Colonic mucosa (tissue), 4 donors: ENCODE data around the gene TMEM91. TPM values are rescaled to one million over a fixed set of nuclear protein-coding genes. Genes with fewer than 3 reads are reported as not detected.

ENCODE experiments used
- DNase-seq: peaks from one replicate; pipeline ENCODE4 v3.0.0-alpha.2; 2020
- H3K27ac ChIP-seq: fragments of 200-600 bp; one replicate; pipeline ENCODE4 v1.8.0; 2021
- H3K27me3 ChIP-seq: fragments of 200-600 bp; one replicate; pipeline ENCODE4 v1.8.0; 2021
- H3K36me3 ChIP-seq: fragments of 200-600 bp; one replicate; pipeline ENCODE4 v1.8.0; 2021
- H3K4me1 ChIP-seq: fragments of 200-600 bp; one replicate; pipeline ENCODE4 v1.8.0; 2021; ENCODE audit warnings: mild to moderate bottlenecking
- H3K4me3 ChIP-seq: fragments of 200-600 bp; one replicate; pipeline ENCODE4 v1.8.0; 2021
- H3K9ac ChIP-seq, 2 donors: one replicate each; pipeline ENCODE4 v1.7.0; 2013; ENCODE audit warnings: control low read depth in 2 of 2, low read depth in 2 of 2, low read length in 2 of 2
- H3K9me3 ChIP-seq: fragments of 200-600 bp; one replicate; pipeline ENCODE4 v1.8.0; 2021
- intact Hi-C: fragments of 100-400 bp; cut with DNase I; formaldehyde crosslinking; loops from one replicate; pipeline ENCODE4 v1.14.1; 2022
- total RNA-seq, 2 donors: library from RNA; stranded (reverse); fragmentation: NEBNext Ultra II Directional in 1 of 2; extraction: Animal tissue kit (Norgen Biotek cat#: 25700) in 1 of 2; gene quantifications; one replicate each; pipeline ENCODE4 v1.2.1, GENCODE V29; 2021
- TF ChIP-seq, protein P1 (sequence below): fragments of 200-600 bp; IDR thresholded peaks from one replicate; pipeline ENCODE4 v1.8.0; 2022; ENCODE audit warnings: antibody characterized with exemption, mild to moderate bottlenecking
- donor health status: healthy.
- donor health status: DM: no; HTN: no; CAD: no.
- donor health status: DM: no; HTN: no; CAD: no.

The TMEM91 gene
- total RNA-seq, 2 donors from 2014 or later = 2.0 to 3.6 TPM

- Histone ChIP-seq H3K27ac (peak overlapping the region; percentile 25), H3K36me3 (no peaks in the 10 kb centered on the region), H3K9me3 (no peaks in the 10 kb centered on the region), H3K27me3 (no peaks in the 10 kb centered on the region), H3K9ac (no peak overlapping the region), H3K4me1 (no peaks in the 10 kb centered on the region), H3K4me3 (no peak overlapping the region)
- TF ChIP-seq, protein P1, sequence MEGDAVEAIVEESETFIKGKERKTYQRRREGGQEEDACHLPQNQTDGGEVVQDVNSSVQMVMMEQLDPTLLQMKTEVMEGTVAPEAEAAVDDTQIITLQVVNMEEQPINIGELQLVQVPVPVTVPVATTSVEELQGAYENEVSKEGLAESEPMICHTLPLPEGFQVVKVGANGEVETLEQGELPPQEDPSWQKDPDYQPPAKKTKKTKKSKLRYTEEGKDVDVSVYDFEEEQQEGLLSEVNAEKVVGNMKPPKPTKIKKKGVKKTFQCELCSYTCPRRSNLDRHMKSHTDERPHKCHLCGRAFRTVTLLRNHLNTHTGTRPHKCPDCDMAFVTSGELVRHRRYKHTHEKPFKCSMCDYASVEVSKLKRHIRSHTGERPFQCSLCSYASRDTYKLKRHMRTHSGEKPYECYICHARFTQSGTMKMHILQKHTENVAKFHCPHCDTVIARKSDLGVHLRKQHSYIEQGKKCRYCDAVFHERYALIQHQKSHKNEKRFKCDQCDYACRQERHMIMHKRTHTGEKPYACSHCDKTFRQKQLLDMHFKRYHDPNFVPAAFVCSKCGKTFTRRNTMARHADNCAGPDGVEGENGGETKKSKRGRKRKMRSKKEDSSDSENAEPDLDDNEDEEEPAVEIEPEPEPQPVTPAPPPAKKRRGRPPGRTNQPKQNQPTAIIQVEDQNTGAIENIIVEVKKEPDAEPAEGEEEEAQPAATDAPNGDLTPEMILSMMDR = no peak
- intact Hi-C loops = no loop called here
- DNase-seq = peak; percentile 55
Measured at GRCh38 chr19:41409288-41409687, 33.0 kb downstream of the TMEM91 start.

- TF ChIP-seq, protein P1 = no peak
- no peak overlapping the region for H3K4me3 ChIP-seq
- no peaks in the 10 kb centered on the region for H3K4me1 ChIP-seq
- DNase-seq = no peak
- no peak overlapping the region for H3K9ac ChIP-seq
- no peaks in the 10 kb centered on the region for H3K36me3 ChIP-seq
- H3K27me3 ChIP-seq = no peaks in the 10 kb centered on the region
- no peaks in the 10 kb centered on the region for H3K9me3 ChIP-seq
- intact Hi-C loops = no loop called here
- H3K27ac ChIP-seq = no peak overlapping the region
Measured at GRCh38 chr19:41410336-41411054, 34.2 kb downstream of the TMEM91 start.

DNA sequence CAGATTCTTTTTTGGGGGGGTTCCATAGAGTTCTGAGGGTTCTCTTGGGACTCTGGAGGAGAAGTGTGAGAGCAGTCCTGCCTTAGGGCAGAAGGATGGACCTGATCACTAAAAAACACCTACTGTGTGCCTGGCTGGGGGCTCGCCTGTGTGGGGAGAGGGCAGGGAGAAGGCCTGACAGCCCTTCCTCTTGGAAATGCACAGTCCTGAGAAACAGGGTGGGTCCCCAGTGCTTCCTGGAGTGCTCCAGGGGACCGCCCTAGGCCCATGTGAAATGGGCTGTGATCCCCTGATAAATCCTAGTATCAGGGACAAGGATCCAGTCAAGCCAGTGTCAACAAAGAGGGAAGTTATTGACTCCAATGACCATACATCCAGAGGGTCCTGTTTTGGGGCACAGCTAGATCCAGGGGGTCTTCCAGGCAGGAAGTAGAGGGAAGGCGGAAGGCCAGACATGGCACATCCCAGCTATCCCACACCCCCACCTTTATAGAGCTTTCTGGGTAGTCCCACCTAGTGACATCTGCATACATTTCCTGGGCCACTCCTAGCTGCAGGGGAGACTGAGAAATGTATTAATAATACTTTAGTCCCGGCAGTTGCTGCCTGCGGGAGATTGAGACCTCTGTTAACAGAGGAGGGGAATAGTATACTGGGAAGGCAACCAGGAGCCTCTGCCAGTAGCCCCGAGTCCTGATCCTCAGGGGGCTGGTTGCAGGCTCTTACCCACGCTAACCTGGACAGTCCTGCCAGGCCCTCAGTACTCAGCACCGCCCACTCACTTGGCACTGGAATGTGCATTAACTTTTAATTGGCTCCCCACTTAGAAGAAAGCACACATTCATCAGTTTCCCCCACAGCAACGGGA lies 35.0 kb downstream of the TMEM91 start:
- no peaks in the 10 kb centered on the region for H3K4me1 ChIP-seq

DNA sequence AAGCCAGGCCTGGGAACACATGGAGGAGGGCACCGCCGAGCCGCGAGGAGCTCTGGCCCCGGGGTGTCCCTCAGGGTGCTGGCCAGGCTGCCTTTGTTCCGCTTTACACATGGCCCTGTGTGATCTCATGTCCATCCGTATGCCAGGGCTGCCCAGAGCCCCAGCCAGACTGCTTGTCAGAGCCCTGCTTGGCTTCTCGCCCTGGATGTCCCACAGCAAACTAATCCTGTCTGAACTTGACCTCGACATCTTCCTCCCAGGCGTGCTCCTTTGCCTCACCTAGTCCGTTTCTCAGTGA lies 35.6 kb downstream of the TMEM91 start:
- H3K9ac ChIP-seq = no peak overlapping the region
- H3K9me3 ChIP-seq = no peaks in the 10 kb centered on the region
- no peak overlapping the region for H3K4me3 ChIP-seq
- no peaks in the 10 kb centered on the region for H3K4me1 ChIP-seq
- no peak for DNase-seq
- no peaks in the 10 kb centered on the region for H3K27me3 ChIP-seq
- TF ChIP-seq, protein P1 = no peak
- no peaks in the 10 kb centered on the region for H3K36me3 ChIP-seq
- intact Hi-C loops = no loop called here
- no peak overlapping the region for H3K27ac ChIP-seq

More for the DNA sequence above, 35.0 kb downstream of the TMEM91 start:
- no peaks in the 10 kb centered on the region for H3K36me3 ChIP-seq
- no peak overlapping the region for H3K4me3 ChIP-seq
- intact Hi-C loops = no loop called here
- no peaks in the 10 kb centered on the region for H3K9me3 ChIP-seq
- DNase-seq = no peak
- no peak overlapping the region for H3K27ac ChIP-seq
- no peak overlapping the region for H3K9ac ChIP-seq
- no peaks in the 10 kb centered on the region for H3K27me3 ChIP-seq
- TF ChIP-seq, protein P1 = no peak

- Histone ChIP-seq H3K4me1 (no peaks in the 10 kb centered on the region), H3K27me3 (no peaks in the 10 kb centered on the region), H3K9me3 (no peaks in the 10 kb centered on the region), H3K4me3 (no peak overlapping the region), H3K27ac (no peak overlapping the region), H3K36me3 (no peaks in the 10 kb centered on the region), H3K9ac (no peak overlapping the region)
- TF ChIP-seq, protein P1 = no peak
- DNase-seq = no peak
- intact Hi-C loops = no loop called here
Measured at GRCh38 chr19:41412953-41413352, 36.6 kb downstream of the TMEM91 start.
